Astrocyte of the hippocampus (primary cell): Measurements from ENCODE around the gene EVC2.

Experiments
- DNase-seq: peaks from one replicate; pipeline ENCODE4 v3.0.0; 2011; ENCODE audit warnings: low read depth, low spot score

EVC2 gene

DNA sequence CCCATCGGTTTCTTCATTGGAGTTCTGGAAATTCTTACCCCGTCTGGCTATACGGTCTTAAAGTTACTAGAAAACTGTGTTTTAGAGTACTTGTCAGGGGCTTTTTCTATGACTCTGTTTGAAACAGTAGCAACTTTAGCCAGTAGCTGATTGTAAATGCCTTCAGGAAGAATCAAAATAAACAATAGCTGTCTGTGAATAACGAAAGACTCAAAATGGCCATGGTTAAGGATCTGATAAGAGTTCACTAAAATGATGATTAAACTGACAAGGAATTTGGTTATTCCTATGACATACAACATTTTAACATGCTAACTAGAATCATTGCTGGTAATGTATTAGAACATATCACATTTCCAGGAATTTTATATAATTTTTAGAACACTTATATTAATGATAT lies 191.0 kb downstream of the EVC2 start:
- no peak for DNase-seq

DNA sequence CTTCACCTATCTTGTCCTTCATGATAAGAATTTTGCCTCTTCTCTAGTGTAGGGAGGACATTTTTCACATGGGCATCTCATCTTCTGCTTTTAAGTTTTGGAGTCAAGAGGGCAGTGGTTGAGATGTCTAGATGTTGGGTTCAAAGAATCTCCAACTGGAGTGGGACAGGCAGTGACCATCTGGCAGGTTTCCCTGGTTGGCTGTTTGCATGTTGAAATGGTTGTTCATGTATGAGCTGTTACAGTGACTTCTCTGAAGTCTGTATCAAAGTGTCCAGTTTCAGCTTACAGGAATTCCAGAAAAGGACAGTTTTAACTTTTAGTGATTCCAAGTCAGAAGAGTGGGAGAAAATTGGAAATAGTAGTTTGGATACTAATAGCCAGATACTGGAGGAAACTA lies 192.7 kb downstream of the EVC2 start:
- DNase-seq: no peak
